Stomach (tissue), 9 donors: ENCODE results near the gene RBMS3. TPM values are rescaled to one million over a fixed set of nuclear protein-coding genes. Genes with fewer than 3 reads are reported as not detected.

Source experiments
- DNase-seq, 2 donors: peaks; one replicate each; pipeline versions ENCODE4 v3.0.0 to v3.0.0-alpha.2; 2013 to 2019
- H3K27ac ChIP-seq, 5 donors: fragments of 200-600 bp in 4 of 5; sonication (generic) in 4 of 5; one replicate each; pipeline ENCODE4 v1.5.1; 2013 to 2019; ENCODE audit warnings: mild to moderate bottlenecking in 1 of 5, moderate library complexity in 1 of 5
- H3K27me3 ChIP-seq, 3 donors: fragments of 200-600 bp; sonication (generic); one replicate each; pipeline ENCODE4 v1.5.1; 2017 to 2019; ENCODE audit warnings: mixed run types in 1 of 3
- H3K36me3 ChIP-seq, 4 donors: fragments of 200-600 bp; sonication (generic); 1 replicate in 3 of 4; 2 replicates in 1 of 4; pipeline ENCODE4 v1.5.1; 2016 to 2019
- H3K4me1 ChIP-seq, 4 donors: fragments of 200-600 bp; sonication (generic); one replicate each; pipeline ENCODE4 v1.5.1; 2016 to 2019
- H3K4me3 ChIP-seq, 4 donors: fragments of 200-600 bp; sonication (generic) in 3 of 4; one replicate each; pipeline ENCODE4 v1.5.1; 2016 to 2019; ENCODE audit warnings: mild to moderate bottlenecking in 1 of 4
- H3K9me3 ChIP-seq, 4 donors: fragments of 200-600 bp; sonication (generic); one replicate each; pipeline ENCODE4 v1.5.1; 2016 to 2019
- CTCF ChIP-seq, 7 experiments: fragments of 450-650 bp in 4 of 7; fragments of 200-600 bp in 3 of 7; sonication (generic) in 3 of 7; IDR thresholded peaks; one replicate each; pipeline ENCODE4 v1.5.1; 2016 to 2019; ENCODE audit warnings: antibody characterized with exemption in 7 of 7, control low read depth in 2 of 7, mild to moderate bottlenecking in 1 of 7
- EP300 ChIP-seq: sonication (generic); formaldehyde crosslinking; IDR thresholded peaks from one replicate; pipeline ENCODE4 v1.6.1; 2017; ENCODE audit warnings: antibody characterized with exemption
- POLR2A ChIP-seq, 4 donors: fragments of 450-650 bp; IDR thresholded peaks; one replicate each; pipeline ENCODE4 v1.6.1; 2016; ENCODE audit warnings: antibody characterized with exemption in 4 of 4, control low read depth in 2 of 4, mild to moderate bottlenecking in 1 of 4, moderate library complexity in 1 of 4
- POLR2AphosphoS5 ChIP-seq, 3 donors: sonication (generic); formaldehyde crosslinking; IDR thresholded peaks; one replicate each; pipeline ENCODE4 v1.6.1; 2016; ENCODE audit warnings: antibody characterized with exemption in 3 of 3
- WGBS, 5 donors: extraction: QIAGEN DNeasy Blood & Tissue Kit in 3 of 5; methylation state at CpG; one replicate each; pipeline versions ENCODE4 v1.1.5 to v1.1.7; 2013 to 2018; 5-methylcytosine and 5-hydroxymethylcytosine counted together
- intact Hi-C: fragments of 100-400 bp; cut with DNase I; formaldehyde crosslinking; loops from one replicate; pipeline ENCODE4 v1.15.1; 2023; ENCODE audit warnings: low total_unique reads
- polyA plus RNA-seq, 3 donors: library from polyadenylated mRNA; stranded (reverse); fragments of 200-250 nt; gene quantifications; one replicate each; pipeline ENCODE4 v1.2.3, GENCODE V29; 2013
- total RNA-seq, 5 donors: library from RNA; depleted of rRNA; stranded (reverse); fragments of >200 nt; gene quantifications; one replicate each; pipeline versions ENCODE4 v1.1.0 to v1.2.3, GENCODE V29; 2014 to 2016
- donor health status: healthy with polysubstance abuse.
- donor health status: Bipolar disorder and iron deficiency.
- donor health status: healthy.

Gene RBMS3
- total and polyA plus RNA-seq, 8 donors = 2.0 to 103 (median 16.0) TPM

GRCh38 chr3:29333576-29333975, 52.7 kb downstream of the RBMS3 start:
- 84 to 95% (median 90%) methylated on average over 3 of the region's 3 CpGs for WGBS, 5 donors
- no peak for TF ChIP-seq CTCF (IDR thresholded peaks at IDR 0.05)
- TF ChIP-seq POLR2AphosphoS5 (IDR thresholded peaks at IDR 0.05) = no peak
- TF ChIP-seq POLR2A (IDR thresholded peaks at IDR 0.05) = no peak
- TF ChIP-seq EP300 = no peak
- intact Hi-C loops = no loop called here
- peak overlapping the region in 1 of 5 donors; percentile 4 for H3K27ac ChIP-seq
- H3K27me3 ChIP-seq = no peaks in the 10 kb centered on the region
- H3K4me3 ChIP-seq = no peak overlapping the region
- no peak for DNase-seq
- no peaks in the 10 kb centered on the region for H3K36me3 ChIP-seq
- no peaks in the 10 kb centered on the region for H3K9me3 ChIP-seq
- peaks cover 7 to 36% (median 22%) of the 10 kb centered on the region in 4 donors for H3K4me1 ChIP-seq

GRCh38 chr3:29334706-29335105, 53.8 kb downstream of the RBMS3 start:
- TF ChIP-seq CTCF (IDR thresholded peaks at IDR 0.05) (no peak), EP300 (no peak), POLR2AphosphoS5 (IDR thresholded peaks at IDR 0.05) (no peak), POLR2A (IDR thresholded peaks at IDR 0.05) (no peak)
- H3K9me3 ChIP-seq = no peaks in the 10 kb centered on the region
- peak overlapping the region in 4 of 5 donors; percentile 73 to 77 (median 75) for H3K27ac ChIP-seq
- no peaks in the 10 kb centered on the region for H3K27me3 ChIP-seq
- H3K4me3 ChIP-seq = no peak overlapping the region
- no peaks in the 10 kb centered on the region for H3K36me3 ChIP-seq
- H3K4me1 ChIP-seq = peaks cover 7 to 36% (median 23%) of the 10 kb centered on the region in 4 donors
- DNase-seq = peak in 1 of 2 donors; percentile 27
- intact Hi-C loops = no loop called here
- 48 to 69% (median 52%) methylated on average over 3 of the region's 3 CpGs for WGBS, 5 donors

GRCh38 chr3:29335438-29335837, 54.6 kb downstream of the RBMS3 start:
- Histone ChIP-seq H3K27ac (peak overlapping the region in 4 of 5 donors; percentile 73 to 77 (median 75)), H3K9me3 (no peaks in the 10 kb centered on the region), H3K36me3 (no peaks in the 10 kb centered on the region), H3K4me3 (peak overlapping the region; percentile 4 to 32 (median 8)), H3K4me1 (peaks cover 7 to 40% (median 21%) of the 10 kb centered on the region in 4 donors), H3K27me3 (no peaks in the 10 kb centered on the region)
- intact Hi-C loops = no loop called here
- WGBS, 5 donors = 3 to 13% (median 7%) methylated on average over 6 of the region's 6 CpGs
- peak; percentile 72 to 95 for DNase-seq
- TF ChIP-seq EP300 (peak; percentile 50), CTCF (IDR thresholded peaks at IDR 0.05) (no peak), POLR2AphosphoS5 (IDR thresholded peaks at IDR 0.05) (peak; percentile 27 to 74 (median 43))

- 50 to 76% (median 68%) methylated on average over 4 of the region's 4 CpGs for WGBS, 5 donors
- H3K4me1 ChIP-seq = peaks cover 7 to 35% (median 19%) of the 10 kb centered on the region in 4 donors
- peak overlapping the region in 4 of 5 donors; percentile 73 to 77 (median 75) for H3K27ac ChIP-seq
- no peaks in the 10 kb centered on the region for H3K9me3 ChIP-seq
- intact Hi-C loops = no loop called here
- peak overlapping the region in 3 of 4 donors; percentile 5 to 32 (median 11) for H3K4me3 ChIP-seq
- TF ChIP-seq POLR2A (IDR thresholded peaks at IDR 0.05) (no peak), POLR2AphosphoS5 (IDR thresholded peaks at IDR 0.05) (no peak), CTCF (IDR thresholded peaks at IDR 0.05) (no peak), EP300 (no peak)
- peak in 1 of 2 donors; percentile 31 for DNase-seq
- H3K36me3 ChIP-seq = no peaks in the 10 kb centered on the region
- H3K27me3 ChIP-seq = no peaks in the 10 kb centered on the region
Observed at GRCh38 chr3:29335943-29336342, 55.1 kb downstream of the RBMS3 start.
